GM19463 (cell line): ENCODE data around the gene THOC6.
A peak's percentile ranks its signal among the peaks of the same experiment; 100 is the strongest.
"Not testable (repeated sequence)": the region's sequence is repeated elsewhere in the genome, so short reads cannot be mapped to it uniquely, and the experiment has no call there.

Experiments used
- ATAC-seq: cut with Tn5 transposase; IDR thresholded peaks from one replicate; pipeline ENCODE4 v1.9.1; 2021; ENCODE audit warnings: mild to moderate bottlenecking, moderate library complexity; ENCODE audit not compliant: unreplicated experiment

Gene THOC6

GRCh38 chr16:3052571-3053329, 28.9 kb downstream of the THOC6 start:
- not testable (repeated sequence) for ATAC-seq

GRCh38 chr16:3053330-3053710, 29.5 kb downstream of the THOC6 start:
- ATAC-seq = not testable (repeated sequence)

- ATAC-seq = no peak
Observed at GRCh38 chr16:3054965-3055733, 31.3 kb downstream of the THOC6 start.

- ATAC-seq = not testable (repeated sequence)
Observed at GRCh38 chr16:3055734-3056115, 31.9 kb downstream of the THOC6 start.

GRCh38 chr16:3056336-3057180, 32.7 kb downstream of the THOC6 start:
- ATAC-seq = no peak

- ATAC-seq = no peak
Observed at GRCh38 chr16:3057181-3058138, 33.6 kb downstream of the THOC6 start.

GRCh38 chr16:3058139-3059030, 34.5 kb downstream of the THOC6 start:
- peak; percentile 23 for ATAC-seq

GRCh38 chr16:3059041-3059722, 35.3 kb downstream of the THOC6 start:
- ATAC-seq = peak; percentile 83

GRCh38 chr16:3059723-3060242, 35.9 kb downstream of the THOC6 start:
- no peak for ATAC-seq

- ATAC-seq = no peak
Observed at GRCh38 chr16:3060339-3061127, 36.7 kb downstream of the THOC6 start.

GRCh38 chr16:3062553-3062952, 38.7 kb downstream of the THOC6 start:
- no peak for ATAC-seq

GRCh38 chr16:3063625-3064386, 40.0 kb downstream of the THOC6 start:
- no peak for ATAC-seq

GRCh38 chr16:3065069-3065741, 41.4 kb downstream of the THOC6 start, which contains the start of gene IL32:
IL32 (plus strand) TSS chr16:3065640; CDS start chr16:3065812, 172 bp downstream.
- ATAC-seq = peak; percentile 54

GRCh38 chr16:3065742-3066439, 42.1 kb downstream of the THOC6 start:
- peak; percentile 12 for ATAC-seq

- no peak for ATAC-seq
Observed at GRCh38 chr16:3066440-3066748, 42.6 kb downstream of the THOC6 start.

GRCh38 chr16:3068487-3068886, 44.7 kb downstream of the THOC6 start:
- ATAC-seq = no peak
